ENCODE data around the gene UGT2B11. TPM values are rescaled to one million over a fixed set of nuclear protein-coding genes. Genes with fewer than 3 reads are reported as not detected.

Gene UGT2B11
- total RNA-seq, 4 donors from 2014 or later: not detected

DNA sequence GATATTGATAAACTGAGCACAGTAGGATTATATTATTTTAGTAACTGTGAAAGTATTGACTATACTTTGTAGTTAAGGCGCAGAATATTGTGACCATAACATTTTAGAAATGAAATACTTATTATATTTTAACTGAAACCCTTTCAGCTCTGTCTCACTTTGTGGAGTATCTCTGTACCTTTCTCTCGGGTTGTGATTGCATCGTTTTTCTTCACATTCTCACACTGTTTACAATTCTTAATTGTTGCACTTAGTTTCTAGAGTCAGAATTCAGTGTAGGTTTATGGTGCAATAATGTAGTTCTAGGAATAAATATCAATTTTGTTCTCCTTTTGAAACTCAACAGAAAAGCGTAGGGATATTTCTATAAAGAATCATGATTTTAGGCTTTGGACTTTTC, 60.5 kb downstream of the UGT2B11 start:
- ATAC-seq: no peak
- no peaks in the 10 kb centered on the region for H3K36me3 ChIP-seq
- no peak overlapping the region for H3K27ac ChIP-seq
- no peaks in the 10 kb centered on the region for H3K27me3 ChIP-seq
- H3K9me3 ChIP-seq: no peaks in the 10 kb centered on the region
- H3K4me1 ChIP-seq: no peaks in the 10 kb centered on the region
- TF ChIP-seq EP300 (IDR thresholded peaks at IDR 0.05): no peak
- TF ChIP-seq POLR2A (IDR thresholded peaks at IDR 0.05): no peak
- no peak for TF ChIP-seq POLR2AphosphoS5 (IDR thresholded peaks at IDR 0.05)
- TF ChIP-seq, protein P1, sequence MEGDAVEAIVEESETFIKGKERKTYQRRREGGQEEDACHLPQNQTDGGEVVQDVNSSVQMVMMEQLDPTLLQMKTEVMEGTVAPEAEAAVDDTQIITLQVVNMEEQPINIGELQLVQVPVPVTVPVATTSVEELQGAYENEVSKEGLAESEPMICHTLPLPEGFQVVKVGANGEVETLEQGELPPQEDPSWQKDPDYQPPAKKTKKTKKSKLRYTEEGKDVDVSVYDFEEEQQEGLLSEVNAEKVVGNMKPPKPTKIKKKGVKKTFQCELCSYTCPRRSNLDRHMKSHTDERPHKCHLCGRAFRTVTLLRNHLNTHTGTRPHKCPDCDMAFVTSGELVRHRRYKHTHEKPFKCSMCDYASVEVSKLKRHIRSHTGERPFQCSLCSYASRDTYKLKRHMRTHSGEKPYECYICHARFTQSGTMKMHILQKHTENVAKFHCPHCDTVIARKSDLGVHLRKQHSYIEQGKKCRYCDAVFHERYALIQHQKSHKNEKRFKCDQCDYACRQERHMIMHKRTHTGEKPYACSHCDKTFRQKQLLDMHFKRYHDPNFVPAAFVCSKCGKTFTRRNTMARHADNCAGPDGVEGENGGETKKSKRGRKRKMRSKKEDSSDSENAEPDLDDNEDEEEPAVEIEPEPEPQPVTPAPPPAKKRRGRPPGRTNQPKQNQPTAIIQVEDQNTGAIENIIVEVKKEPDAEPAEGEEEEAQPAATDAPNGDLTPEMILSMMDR (IDR thresholded peaks at IDR 0.05): no peak
- 78 to 82% methylated on average over 4 of the region's 4 CpGs for WGBS, 2 donors (ENCODE audit: low coverage in 1 of 2)
- H3K4me3 ChIP-seq: no peak overlapping the region

Other genes starting within 250 kb of the UGT2B11 start
- gene UGT2B7, start 118.3 kb downstream of the UGT2B11 start, total RNA-seq: not detected
- gene UGT2B28, start 65.7 kb upstream of the UGT2B11 start, total RNA-seq: not detected